HG03175 (cell line): Measurements from ENCODE around the gene ATXN1.
"Not testable (repeated sequence)": the region's sequence is repeated elsewhere in the genome, so short reads cannot be mapped to it uniquely, and the experiment has no call there.

ENCODE experiments used
- ATAC-seq: cut with Tn5 transposase; IDR thresholded peaks from one replicate; pipeline ENCODE4 v1.9.1; 2021; ENCODE audit warnings: mild to moderate bottlenecking, moderate library complexity; ENCODE audit not compliant: unreplicated experiment

Gene ATXN1

DNA sequence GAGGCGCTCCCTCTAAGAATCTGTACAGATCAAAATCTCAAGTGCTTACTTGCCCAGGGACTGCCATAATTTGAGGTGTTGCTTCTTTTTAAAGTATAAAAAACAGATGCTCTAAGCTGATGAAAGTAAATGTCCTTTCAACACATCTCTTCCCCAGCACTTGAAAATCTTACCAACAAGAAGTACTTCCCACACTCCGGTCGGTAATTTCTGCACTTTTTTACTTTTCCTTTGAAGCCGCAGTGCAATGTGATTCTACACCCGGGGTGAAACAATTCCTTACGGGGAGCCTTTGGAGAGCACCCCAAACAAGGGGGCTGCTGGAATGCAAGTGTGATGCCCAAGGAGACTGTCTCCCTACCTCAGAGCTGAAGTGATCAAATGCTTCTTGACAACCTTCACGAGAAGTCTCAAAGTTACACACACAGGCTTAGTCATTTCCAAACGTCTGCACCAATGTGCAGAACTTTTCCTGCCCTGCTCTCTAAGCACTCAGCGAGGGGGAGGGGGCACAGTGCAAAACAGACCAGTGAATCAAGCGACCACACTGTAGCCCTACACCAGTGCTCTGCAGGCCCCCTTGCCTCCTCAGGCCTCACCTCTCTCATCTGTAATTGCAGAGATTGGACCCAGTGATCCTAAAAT is 56.7 kb downstream of the ATXN1 start:
- no peak for ATAC-seq

DNA sequence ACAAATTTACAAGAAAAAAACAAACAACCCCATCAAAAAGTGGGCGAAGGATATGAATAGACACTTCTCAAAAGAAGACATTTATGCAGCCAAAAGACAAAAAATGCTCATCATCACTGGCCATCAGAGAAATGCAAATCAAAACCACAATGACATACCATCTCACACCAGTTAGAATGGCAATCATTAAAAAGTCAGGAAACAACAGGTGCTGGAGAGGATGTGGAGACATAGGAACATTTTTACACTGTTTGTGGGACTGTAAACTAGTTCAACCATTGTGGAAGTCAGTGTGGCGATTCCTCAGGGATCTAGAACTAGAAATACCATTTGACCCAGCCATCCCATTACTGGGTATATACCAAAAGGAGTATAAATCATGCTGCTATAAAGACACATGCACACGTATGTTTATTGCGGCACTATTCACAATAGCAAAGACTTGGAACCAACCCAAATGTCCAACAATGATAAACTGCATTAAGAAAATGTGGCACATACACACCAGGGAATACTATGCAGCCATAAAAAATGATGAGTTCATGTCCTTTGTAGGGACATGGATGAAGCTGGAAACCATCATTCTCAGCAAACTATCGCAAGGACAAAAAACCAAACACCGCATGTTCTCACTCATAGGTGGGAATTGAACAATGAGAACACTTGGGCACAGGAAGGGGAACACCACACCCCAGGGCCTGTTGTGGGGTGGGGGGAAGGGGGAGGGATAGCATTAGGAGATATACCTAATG is 58.5 kb downstream of the ATXN1 start:
- ATAC-seq: not testable (repeated sequence)

DNA sequence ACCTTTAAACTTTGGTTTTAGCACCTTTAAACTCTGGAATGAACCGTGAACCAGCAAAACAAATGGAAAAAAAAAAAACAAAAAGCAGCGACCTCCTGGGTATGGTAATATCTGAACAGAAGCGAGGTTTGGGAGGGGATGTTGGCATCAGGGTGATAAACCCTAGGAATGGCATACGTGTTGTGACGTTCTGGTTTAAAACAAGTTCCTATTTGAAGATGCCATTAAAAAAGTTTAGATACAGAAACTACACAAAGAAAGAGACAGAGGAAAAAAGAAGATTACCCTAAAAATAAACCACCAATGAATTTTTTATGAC is 60.4 kb downstream of the ATXN1 start:
- ATAC-seq: peak; percentile 14

DNA sequence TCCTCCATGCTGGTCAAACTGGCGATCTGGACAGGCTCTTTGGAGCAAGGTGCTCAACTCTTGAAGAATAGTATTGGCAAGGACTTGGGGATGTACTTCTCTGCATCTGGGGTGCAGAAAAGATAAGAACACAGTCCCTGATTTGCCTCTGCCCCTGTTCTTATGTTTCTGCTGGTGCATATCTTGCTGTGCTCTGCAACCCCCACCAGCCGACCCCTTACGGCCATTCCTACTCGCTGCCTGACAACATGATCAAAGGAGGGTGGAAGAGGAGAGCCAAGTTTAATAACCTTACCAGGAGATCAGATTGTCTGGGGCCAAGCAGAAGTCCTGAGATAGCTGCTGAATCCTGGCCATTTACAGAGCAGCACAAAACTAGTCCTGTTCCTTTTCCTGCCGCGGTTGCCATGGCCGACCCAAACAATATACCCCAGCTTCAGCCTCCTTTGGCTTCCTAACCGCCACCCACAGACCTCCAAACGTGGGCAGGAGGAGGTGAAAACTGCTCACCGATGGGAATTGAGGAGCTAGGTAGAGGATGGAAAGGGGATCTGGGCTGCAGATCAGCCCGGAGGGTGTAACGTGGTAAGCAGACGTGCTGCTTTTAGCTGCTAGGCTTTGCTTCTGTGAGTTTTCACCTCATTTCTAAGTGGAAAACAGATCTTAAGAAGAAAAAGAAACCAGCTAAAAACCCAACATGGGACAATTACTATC is 60.9 kb downstream of the ATXN1 start:
- peak; percentile 50 for ATAC-seq

DNA sequence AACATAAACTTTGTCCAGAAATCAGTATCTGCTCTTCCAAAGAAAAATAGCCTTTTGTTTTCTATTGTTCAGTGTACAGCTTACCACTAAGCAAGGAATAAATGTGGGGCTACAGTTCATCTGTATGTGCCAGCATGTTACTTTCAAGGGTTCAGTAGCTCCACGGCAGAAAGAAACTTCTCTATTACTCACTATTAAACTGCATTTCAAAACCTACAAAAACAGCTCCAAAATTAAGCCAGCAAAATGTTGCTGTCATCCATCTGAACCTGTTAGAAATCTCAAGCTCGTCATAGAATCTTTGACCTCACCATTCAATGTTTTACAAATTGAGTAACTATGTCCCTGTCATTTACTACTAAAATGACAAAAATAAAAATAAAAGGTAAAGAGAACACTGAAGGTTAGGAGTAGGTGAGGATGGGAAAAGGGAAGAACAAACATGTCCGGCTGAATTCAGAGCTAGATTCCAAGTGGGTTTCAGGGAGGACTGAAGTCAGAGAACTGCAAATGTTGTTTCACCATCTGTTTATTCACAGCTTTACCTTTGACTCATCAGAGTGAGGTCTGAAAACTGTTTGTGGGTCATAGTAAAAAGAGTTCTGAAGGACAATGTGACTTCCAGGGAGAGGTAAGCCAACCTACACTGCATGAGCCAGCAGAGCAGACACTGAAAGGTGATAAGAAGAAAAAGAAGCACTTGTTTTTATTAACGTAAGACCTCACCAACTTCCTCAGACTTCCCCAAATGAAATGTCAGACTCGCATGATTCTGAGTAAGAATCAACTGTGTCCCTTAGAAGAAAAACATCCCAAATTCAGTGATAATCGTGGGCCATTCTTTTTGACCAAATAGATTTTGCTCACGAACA is 62.0 kb downstream of the ATXN1 start:
- ATAC-seq: no peak

DNA sequence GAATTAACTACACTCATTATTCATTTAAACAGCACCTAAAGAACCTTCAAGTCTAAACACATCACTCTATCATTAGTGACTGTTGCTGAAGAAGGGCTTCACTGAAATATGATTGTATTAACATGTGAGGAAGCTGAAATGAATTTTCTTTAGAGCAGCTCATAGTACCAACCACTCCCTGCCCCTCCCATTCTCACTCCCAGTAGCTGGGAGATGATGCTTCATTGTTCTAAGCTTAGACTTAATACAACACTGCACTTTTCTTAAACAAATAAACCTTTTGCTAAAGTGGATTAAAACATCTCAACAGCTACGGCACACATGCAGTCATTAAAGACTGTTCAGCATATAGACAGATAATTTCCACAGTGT is 63.1 kb downstream of the ATXN1 start:
- ATAC-seq: no peak

DNA sequence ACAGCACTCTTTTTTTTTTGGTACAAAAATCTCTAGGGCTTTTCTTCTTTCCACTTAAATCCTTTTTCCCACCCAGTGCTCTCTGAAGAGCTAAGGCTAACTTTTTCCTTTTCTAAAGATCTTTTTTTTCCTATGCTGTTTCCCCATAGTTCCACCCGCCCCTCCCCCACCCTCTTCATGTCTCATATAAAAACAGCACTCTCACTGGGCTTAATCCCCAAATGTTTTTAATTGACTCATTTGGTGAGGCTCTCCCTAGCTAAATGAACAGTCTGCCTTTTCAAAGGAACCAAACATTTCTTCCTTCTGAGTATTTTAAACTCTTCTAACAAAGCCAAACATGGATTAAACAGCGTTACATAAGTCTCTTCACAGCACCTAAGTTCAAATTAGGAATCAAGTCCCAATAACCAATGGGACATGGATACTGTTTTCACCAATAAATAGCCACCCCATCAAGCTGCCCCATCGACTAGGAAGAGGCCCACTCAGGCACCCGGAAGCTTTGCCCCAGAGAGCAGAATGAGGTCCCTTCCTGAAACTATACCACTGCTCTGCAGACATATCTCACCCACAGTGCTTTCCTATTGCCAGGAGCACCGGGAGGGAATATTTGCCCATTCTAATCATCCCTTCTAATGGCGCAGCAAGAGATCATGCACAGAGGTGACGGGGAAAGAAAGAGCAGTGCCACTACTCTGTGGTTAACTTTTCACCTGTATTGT is 63.7 kb downstream of the ATXN1 start:
- ATAC-seq: no peak

DNA sequence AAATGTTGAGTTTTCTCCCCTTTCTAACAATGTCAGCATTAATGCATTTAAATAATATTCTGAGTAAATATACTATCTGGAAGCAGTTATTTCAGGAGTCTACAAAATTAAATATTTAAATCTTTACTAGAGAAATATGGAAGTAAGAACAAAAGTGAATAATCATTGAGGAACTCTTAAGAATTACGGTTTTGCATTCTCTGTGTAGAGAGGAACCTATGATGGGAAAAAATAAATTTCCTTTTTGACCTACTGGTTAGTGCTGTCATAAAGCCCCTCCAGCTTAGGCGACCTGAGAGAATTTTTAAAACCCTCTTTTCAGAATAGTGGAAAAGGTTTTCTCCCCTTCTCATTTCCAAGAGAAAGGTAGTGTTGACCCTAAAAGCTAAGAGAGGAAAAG is 64.8 kb downstream of the ATXN1 start:
- no peak for ATAC-seq

DNA sequence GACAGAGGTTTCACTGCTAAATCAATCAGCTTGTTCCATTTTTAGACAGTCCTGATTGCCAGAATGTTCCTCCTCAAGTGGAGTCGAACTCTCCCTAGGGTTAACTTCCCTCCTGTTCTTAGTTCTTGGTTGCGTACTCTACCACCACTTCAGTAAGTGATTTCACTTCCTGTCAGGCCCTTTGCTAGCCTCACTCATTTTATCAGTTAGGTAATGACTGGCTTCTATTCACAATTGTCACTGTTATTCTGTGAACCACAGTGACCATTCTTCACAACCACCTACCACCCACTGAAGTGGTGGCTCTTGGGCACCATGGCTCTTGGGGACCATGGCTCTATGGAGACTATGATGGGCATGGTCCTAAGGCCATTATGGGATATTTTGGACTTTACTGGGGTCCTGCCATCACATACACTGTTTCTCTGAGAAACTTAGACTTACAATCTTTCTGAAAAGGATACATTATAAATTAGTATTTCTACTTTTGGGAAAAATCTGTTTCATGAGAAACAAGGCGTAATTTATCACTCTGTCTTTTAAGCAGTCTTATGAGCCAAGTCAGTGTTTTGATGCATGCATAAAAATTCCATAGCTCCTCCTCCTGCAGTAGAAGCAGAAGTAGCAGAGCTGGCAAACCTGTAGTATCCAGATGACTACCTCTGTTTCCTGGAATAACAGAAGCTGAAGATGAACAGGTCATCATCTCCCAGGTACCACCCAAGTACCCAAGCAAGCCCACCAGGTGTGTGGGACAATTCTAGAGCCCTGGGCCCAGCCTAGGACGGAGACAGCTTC is 66.3 kb downstream of the ATXN1 start:
- ATAC-seq: peak; percentile 55

DNA sequence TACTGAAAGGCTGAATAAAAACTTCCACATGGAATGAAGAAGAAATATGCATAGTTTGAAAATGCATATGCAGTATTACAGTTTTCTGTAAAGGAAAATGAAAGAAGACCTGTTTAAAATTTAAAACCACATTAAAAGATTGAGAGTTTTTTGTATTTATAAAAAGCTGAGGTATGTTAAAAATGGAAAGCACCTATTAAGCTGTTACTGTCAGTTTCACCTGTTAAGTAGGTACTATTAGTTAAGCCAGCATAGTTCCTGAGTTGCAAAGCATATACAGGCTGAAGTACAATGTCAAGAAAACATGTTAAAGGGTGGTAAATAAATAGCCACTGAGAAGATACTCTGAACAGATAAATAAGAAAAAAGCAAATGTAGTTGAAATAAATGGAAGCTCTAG is 69.9 kb downstream of the ATXN1 start:
- no peak for ATAC-seq

DNA sequence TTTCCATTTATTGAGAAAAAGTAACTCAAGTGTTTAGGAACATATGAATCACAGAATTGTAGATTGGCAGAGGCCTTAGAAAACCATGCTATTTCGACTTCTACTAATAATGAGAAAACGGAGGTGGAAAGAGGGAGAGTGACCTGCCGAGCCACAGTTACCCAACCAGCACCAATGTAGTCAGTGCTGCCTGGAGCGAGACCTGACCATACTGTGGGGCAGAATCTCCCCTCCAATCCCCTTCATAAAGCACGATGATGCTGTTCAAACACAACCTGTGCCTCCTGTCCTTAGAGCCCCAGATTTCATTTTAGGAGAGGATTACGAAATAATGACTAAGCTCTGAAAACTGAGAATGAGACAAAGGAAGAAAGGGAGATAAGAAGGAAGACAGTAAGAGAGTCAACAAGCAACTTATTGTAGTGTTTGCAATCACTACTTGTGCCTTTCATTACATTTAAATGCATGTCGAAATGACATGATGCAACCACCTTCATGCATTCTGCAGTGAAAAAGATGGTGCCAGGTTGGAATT is 70.6 kb downstream of the ATXN1 start:
- ATAC-seq: peak; percentile 80

DNA sequence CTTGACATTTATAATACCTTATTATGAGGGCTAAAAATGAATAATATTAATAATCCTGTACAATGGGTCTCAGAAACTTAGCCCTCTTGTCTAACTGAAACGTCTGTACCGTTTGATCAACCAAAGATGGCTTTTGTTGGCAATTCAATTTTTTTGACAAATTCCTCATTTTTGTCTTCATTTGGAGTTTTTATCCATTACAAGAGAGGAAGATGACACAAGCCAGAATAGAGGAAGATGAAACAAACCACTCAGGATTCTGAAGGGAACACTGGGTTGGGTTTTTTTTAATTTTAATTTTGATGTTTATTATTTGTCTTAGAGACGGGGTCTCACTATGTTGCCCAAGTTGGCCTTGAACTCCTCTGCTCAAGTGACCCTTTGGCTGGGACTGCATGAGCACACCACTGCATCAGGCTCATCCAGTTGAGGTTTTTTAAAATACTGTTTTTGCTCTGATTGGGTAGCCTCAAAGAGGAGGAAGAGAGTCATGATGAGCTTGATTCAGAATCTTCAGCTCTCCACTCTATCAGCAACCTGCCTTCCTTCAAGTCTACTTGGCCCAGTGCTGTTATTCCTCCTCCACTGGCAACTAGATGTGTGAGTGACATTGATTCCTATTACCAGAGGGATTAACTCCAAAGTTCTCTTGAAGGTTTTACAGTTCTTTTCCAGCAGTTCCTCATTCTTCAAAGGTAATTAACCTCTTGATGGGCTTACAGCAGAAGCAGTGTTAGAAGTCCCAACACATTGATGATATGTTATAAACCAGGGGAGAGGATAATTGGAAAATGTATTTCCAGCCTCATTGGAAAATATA is 71.3 kb downstream of the ATXN1 start:
- ATAC-seq: no peak

DNA sequence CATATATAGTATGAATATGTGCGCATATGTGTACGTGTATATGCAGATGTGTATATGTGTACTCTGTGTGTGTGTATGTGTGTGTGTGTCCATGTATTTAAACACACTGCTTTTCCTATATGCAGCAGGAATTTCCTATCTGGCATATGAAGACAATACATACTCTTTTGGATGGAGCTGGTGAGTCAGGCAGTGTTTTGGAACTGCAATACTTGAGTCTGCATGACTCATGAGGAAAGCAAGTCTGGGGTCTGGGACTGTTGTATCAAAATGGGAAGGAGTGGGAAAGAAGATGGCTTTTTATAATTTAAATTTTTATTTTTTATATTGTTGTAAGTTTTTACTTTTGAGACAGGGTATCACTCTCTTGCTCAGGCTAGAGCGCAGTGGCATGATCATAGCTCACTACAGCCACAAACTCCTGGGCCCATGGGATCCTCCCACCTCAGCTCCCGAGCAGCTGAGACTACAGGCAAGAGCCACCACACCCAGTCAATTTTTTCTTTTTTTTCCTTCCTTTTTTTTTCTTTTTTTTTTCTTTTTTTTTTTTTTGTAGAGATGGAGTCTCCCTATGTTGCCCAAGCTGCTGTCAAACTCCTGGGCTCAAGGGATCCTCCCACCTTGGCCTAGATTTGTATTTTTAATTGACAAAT is 72.2 kb downstream of the ATXN1 start:
- ATAC-seq: no peak

DNA sequence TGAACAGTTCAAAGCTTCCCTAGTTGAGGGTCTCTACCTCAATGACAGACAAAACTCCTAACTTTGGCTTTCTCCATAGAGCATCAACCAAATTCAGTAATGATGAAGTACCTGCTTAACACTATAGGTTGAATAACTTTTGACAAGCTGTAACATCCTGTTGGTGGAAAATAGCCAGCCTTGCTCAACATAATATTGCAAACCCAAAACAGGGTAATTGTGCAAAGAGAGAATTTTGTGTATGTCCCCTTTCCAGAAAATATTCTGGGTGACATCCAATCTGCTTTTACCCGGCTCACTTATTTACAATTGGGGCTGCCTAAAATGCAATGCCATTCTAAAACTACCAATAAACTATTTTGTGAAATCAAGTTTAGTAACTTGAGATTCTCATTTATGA is 72.8 kb downstream of the ATXN1 start:
- ATAC-seq: no peak

DNA sequence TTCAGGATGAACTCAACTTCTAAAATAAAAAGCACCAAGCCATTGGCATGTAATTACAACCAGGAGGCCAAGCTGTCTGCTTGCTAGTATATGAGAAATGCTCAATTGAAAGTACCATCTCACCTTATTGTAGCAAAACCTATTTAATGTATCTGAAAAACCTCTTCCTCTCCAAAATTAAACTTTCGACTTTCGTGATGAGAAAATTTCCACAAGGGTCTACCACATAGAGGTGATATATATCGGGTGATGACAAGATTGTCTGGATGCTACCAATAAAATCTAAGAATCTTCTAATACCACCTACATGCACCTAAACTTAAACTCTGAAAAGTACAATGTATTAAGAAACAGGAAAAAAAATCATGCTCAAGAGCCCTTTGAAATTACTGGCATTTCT is 74.2 kb downstream of the ATXN1 start:
- no peak for ATAC-seq

DNA sequence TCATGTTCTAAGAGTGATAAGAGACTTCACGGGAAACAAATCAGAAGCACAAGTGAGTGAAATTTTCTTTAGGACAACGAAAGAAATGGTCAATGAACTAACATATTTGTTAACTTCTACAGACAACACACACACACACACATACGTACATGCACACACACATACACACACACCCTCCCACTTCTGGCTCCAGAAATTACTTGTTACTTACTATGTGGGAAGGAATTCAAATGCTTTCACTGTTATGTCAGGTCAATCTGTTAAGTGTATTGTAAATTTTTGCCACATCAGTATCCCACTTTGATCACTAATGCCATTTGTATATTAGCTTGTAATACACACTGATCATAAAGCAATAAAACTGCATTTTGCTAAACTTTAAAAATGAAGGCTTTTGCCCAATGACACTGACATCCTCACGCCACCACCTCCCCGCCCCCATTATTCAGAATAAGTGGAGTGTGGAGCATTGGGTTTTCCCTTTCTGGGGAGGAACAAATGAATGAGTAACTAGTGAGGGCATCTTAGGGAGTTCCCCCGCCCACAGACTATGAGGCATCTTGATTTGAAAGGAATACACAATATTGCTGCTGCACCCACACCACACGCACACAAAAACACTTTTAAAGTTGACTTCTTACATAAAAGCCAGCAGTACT is 76.2 kb downstream of the ATXN1 start:
- peak; percentile 72 for ATAC-seq

DNA sequence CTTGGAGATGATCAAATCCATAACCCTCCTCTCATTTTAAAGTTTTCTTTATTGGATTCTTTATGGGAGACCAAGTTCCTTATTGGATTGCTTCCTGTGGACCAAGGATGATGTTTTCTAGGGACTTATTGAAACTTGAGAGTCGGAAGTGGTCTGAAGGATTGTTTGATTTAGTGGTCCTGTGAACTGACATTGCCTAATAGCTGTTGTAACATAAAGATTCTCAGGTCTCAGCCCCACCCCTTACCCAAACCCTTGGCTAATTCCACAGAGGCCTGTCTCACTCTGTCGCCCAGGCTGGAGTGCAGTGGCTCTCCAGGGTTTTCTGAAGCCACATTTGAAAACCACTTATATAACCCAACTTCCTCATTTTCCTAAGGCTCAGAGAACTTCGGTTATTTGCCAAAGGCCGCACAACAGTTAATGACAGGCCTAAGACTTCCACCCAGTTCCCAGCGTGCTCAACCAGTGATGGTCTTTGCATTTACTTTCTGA is 77.0 kb downstream of the ATXN1 start:
- ATAC-seq: no peak
